H1 (cell line): ENCODE data around the gene ACAD10. TPM values are rescaled to one million over a fixed set of nuclear protein-coding genes. Genes with fewer than 3 reads are reported as not detected.
A peak's percentile ranks its signal among the peaks of the same experiment; 100 is the strongest.

Experiments
- CTCF ChIA-PET: fragments of 300-600 bp; sonication (Branson Sonifier 250); formaldehyde crosslinking; loops from one replicate; lab custom pipeline; 2021; ENCODE audit not compliant: partially characterized antibody; lab: Charles Lee
- POLR2A ChIA-PET: fragments of 300-600 bp; sonication (Branson Sonifier 250); formaldehyde crosslinking; loops from one replicate; lab custom pipeline; 2021; ENCODE audit warnings: inconsistent platforms; ENCODE audit not compliant: partially characterized antibody; lab: Charles Lee
- DNase-seq, 2 experiments: peaks; one replicate each; pipeline versions ENCODE4 v3.0.0 to v3.0.0-alpha.2; 2010 to 2022; ENCODE audit warnings: low spot score in 2 of 2, low read depth in 1 of 2, mixed read lengths in 1 of 2
- FAIRE-seq: peaks from 2 replicates; lab custom pipeline; 2011; peaks lifted over from hg19 to GRCh38; lab: Jason Lieb, UNC
- H2AFZ ChIP-seq: 2 replicates; pipeline ENCODE4 v1.8.1; 2012; ENCODE audit warnings: low read length, inconsistent platforms
- H2AK5ac ChIP-seq: 2 replicates; pipeline ENCODE4 v1.6.1; 2013; ENCODE audit warnings: low read depth, low read length
- H2BK120ac ChIP-seq: replicated peaks from 2 replicates; pipeline ENCODE3; 2013; ENCODE audit warnings: low read depth, low read length, inconsistent platforms
- H2BK12ac ChIP-seq: 2 replicates; pipeline ENCODE4 v1.6.1; 2013; ENCODE audit warnings: low read depth, low read length
- H2BK15ac ChIP-seq: 2 replicates; pipeline ENCODE4 v1.6.1; 2013; ENCODE audit warnings: low read length
- H2BK20ac ChIP-seq: 2 replicates; pipeline ENCODE4 v1.6.1; 2013; ENCODE audit warnings: low read length
- H2BK5ac ChIP-seq: 2 replicates; pipeline ENCODE4 v1.6.1; 2013; ENCODE audit warnings: low read depth, low read length
- H3K14ac ChIP-seq: 2 replicates; pipeline ENCODE4 v1.6.1; 2013; ENCODE audit warnings: inconsistent platforms; ENCODE audit not compliant: insufficient read length
- H3K18ac ChIP-seq: 2 replicates; pipeline ENCODE4 v1.6.1; 2013; ENCODE audit warnings: low read length; ENCODE audit errors: extremely low read depth
- H3K23ac ChIP-seq: 2 replicates; pipeline ENCODE4 v1.6.1; 2013; ENCODE audit warnings: inconsistent platforms; ENCODE audit not compliant: insufficient read length
- H3K23me2 ChIP-seq: 2 replicates; pipeline ENCODE4 v1.6.1; 2013; ENCODE audit warnings: low read depth, low read length
- H3K27ac ChIP-seq: 2 replicates; pipeline ENCODE4 v1.6.1; 2011; ENCODE audit warnings: low read depth, low read length, inconsistent platforms
- H3K27me3 ChIP-seq, 4 experiments: replicated peaks in 1 of 4; 1 replicate in 1 of 4; 2 replicates in 3 of 4; pipeline versions ENCODE4 v1.6.1 to v1.8.1; 2011 to 2013; ENCODE audit warnings: low read length in 3 of 4, mild to moderate bottlenecking in 3 of 4, inconsistent platforms in 2 of 4, mixed read lengths in 2 of 4, moderate library complexity in 1 of 4; ENCODE audit not compliant: control insufficient read depth in 3 of 4, insufficient read depth in 3 of 4; ENCODE audit errors: extremely low read depth in 1 of 4
- H3K36me3 ChIP-seq, 4 experiments: 2 replicates each; pipeline versions ENCODE4 v1.6.1 to v1.8.1; 2011 to 2013; ENCODE audit warnings: mild to moderate bottlenecking in 4 of 4, low read length in 3 of 4, moderate library complexity in 2 of 4, control low read depth in 1 of 4, inconsistent platforms in 1 of 4; ENCODE audit not compliant: insufficient read depth in 4 of 4, control insufficient read depth in 2 of 4
- H3K4ac ChIP-seq: replicated peaks from 2 replicates; pipeline ENCODE3; 2013; ENCODE audit warnings: low read length, low read depth, mixed read lengths, inconsistent platforms; ENCODE audit not compliant: insufficient read length
- H3K4me1 ChIP-seq, 4 experiments: replicated peaks in 1 of 4; 1 replicate in 1 of 4; 2 replicates in 3 of 4; pipeline versions ENCODE4 v1.6.1 to v1.8.1; 2011 to 2013; ENCODE audit warnings: low read length in 3 of 4, inconsistent platforms in 2 of 4, mixed read lengths in 1 of 4; ENCODE audit not compliant: insufficient read depth in 4 of 4, control insufficient read depth in 3 of 4
- H3K4me2 ChIP-seq, 2 experiments: 2 replicates each; pipeline versions ENCODE4 v1.6.1 to v1.8.1; 2011 to 2013; ENCODE audit warnings: low read depth in 2 of 2, low read length in 2 of 2, control low read depth in 1 of 2, inconsistent platforms in 1 of 2, mild to moderate bottlenecking in 1 of 2; ENCODE audit not compliant: insufficient read depth in 1 of 2
- H3K4me3 ChIP-seq, 4 experiments: fragments of 200-600, 300-600 bp in 1 of 4; sonication (generic), shearing (Covaris generic), sonication (Bioruptor Twin) in 1 of 4; 2 replicates each; pipeline versions ENCODE4 v1.5.1 to v1.8.1; 2011 to 2016; ENCODE audit warnings: low read length in 4 of 4, low read depth in 3 of 4, control low read depth in 2 of 4, inconsistent platforms in 2 of 4, mild to moderate bottlenecking in 2 of 4, mixed read lengths in 1 of 4, moderate library complexity in 1 of 4; ENCODE audit not compliant: insufficient read depth in 2 of 4; ENCODE audit errors: extremely low read depth in 1 of 4
- H3K56ac ChIP-seq: replicated peaks from 2 replicates; pipeline ENCODE3; 2013; ENCODE audit warnings: low read depth, mild to moderate bottlenecking, mixed read lengths, low read length, inconsistent platforms; ENCODE audit not compliant: insufficient read length
- H3K79me1 ChIP-seq: 2 replicates; pipeline ENCODE4 v1.6.1; 2013; ENCODE audit warnings: low read depth, low read length, control low read depth
- H3K79me2 ChIP-seq, 2 experiments: 2 replicates each; pipeline versions ENCODE4 v1.6.1 to v1.8.1; 2012 to 2013; ENCODE audit warnings: low read length in 2 of 2, mild to moderate bottlenecking in 2 of 2, inconsistent platforms in 1 of 2; ENCODE audit not compliant: insufficient read depth in 2 of 2, control insufficient read depth in 1 of 2
- H3K9ac ChIP-seq, 4 experiments: replicated peaks in 1 of 4; 1 replicate in 1 of 4; 2 replicates in 3 of 4; pipeline versions ENCODE4 v1.6.1 to v1.8.1; 2011 to 2013; ENCODE audit warnings: low read depth in 3 of 4, low read length in 3 of 4, control low read depth in 2 of 4, mild to moderate bottlenecking in 2 of 4, moderate library complexity in 2 of 4, inconsistent platforms in 1 of 4; ENCODE audit errors: extremely low read depth in 1 of 4
- H3K9me3 ChIP-seq, 2 experiments: 2 replicates each; pipeline versions ENCODE4 v1.6.1 to v1.8.1; 2012 to 2013; ENCODE audit warnings: mild to moderate bottlenecking in 2 of 2, moderate library complexity in 2 of 2, control low read depth in 1 of 2, inconsistent platforms in 1 of 2, low read depth in 1 of 2, low read length in 1 of 2, mixed read lengths in 1 of 2; ENCODE audit not compliant: insufficient read depth in 2 of 2
- H4K20me1 ChIP-seq, 2 experiments: replicated peaks in 1 of 2; 2 replicates each; pipeline versions ENCODE3 to v1.8.1; 2011 to 2013; ENCODE audit warnings: inconsistent platforms in 2 of 2, low read length in 2 of 2, mild to moderate bottlenecking in 1 of 2; ENCODE audit not compliant: insufficient read depth in 2 of 2, control insufficient read depth in 1 of 2
- H4K5ac ChIP-seq: 2 replicates; pipeline ENCODE4 v1.6.1; 2013; ENCODE audit warnings: low read length, low read depth, mixed read lengths, inconsistent platforms; ENCODE audit not compliant: insufficient read length
- H4K8ac ChIP-seq: 2 replicates; pipeline ENCODE4 v1.8.0; 2013; ENCODE audit warnings: mild to moderate bottlenecking, moderate library complexity, low read length, inconsistent platforms; ENCODE audit not compliant: insufficient read depth; ENCODE audit errors: extremely low read depth
- H4K91ac ChIP-seq: replicated peaks from 2 replicates; pipeline ENCODE3; 2013; ENCODE audit warnings: low read length, mixed read lengths, inconsistent platforms; ENCODE audit not compliant: insufficient read length
- ASH2L ChIP-seq: fragments of 200-600, 300-600 bp; sonication (generic); IDR thresholded peaks from one replicate; pipeline ENCODE4 v1.7.1; 2017; ENCODE audit warnings: low read length
- CBX5 ChIP-seq: fragments of 300-800, 300-1000 bp; sonication (generic); IDR thresholded peaks from 2 replicates; pipeline ENCODE4 v1.7.1; 2016; ENCODE audit warnings: antibody characterized with exemption, low read length, low read depth
- CREB1 ChIP-seq: IDR thresholded peaks from 2 replicates; pipeline ENCODE4 v1.6.1; 2012; ENCODE audit warnings: inconsistent platforms
- EP300 ChIP-seq, 2 experiments: IDR thresholded peaks; 1 replicate in 1 of 2; 2 replicates in 1 of 2; pipeline ENCODE4 v1.6.1; 2011 to 2012; ENCODE audit warnings: low read depth in 2 of 2, low read length in 2 of 2, mild to moderate bottlenecking in 2 of 2, borderline replicate concordance in 1 of 2, inconsistent platforms in 1 of 2, moderate library complexity in 1 of 2
- FOSL1 ChIP-seq: IDR thresholded peaks from 2 replicates; pipeline ENCODE4 v1.6.1; 2011; ENCODE audit warnings: mild to moderate bottlenecking, low read depth, low read length, moderate library complexity; ENCODE audit not compliant: insufficient read depth
- KDM5A ChIP-seq: fragments of 200-600 bp; IDR thresholded peaks from 2 replicates; pipeline ENCODE4 v1.7.1; 2012; ENCODE audit warnings: mild to moderate bottlenecking, low read length, inconsistent platforms, mixed read lengths
- POLR2A ChIP-seq, 2 experiments: IDR thresholded peaks; 1 replicate in 1 of 2; 2 replicates in 1 of 2; pipeline ENCODE4 v1.6.1; 2011; ENCODE audit warnings: low read depth in 2 of 2, low read length in 2 of 2, mild to moderate bottlenecking in 2 of 2; ENCODE audit errors: control extremely low read depth in 1 of 2
- POLR2AphosphoS5 ChIP-seq: IDR thresholded peaks from 2 replicates; pipeline ENCODE4 v1.6.1; 2011; ENCODE audit warnings: low read depth, low read length
- POU5F1 ChIP-seq: IDR thresholded peaks from 2 replicates; pipeline ENCODE4 v1.6.1; 2011; ENCODE audit warnings: low read depth, mild to moderate bottlenecking, low read length, moderate library complexity
- TBP ChIP-seq: IDR thresholded peaks from 2 replicates; pipeline ENCODE4 v1.6.1; 2011; ENCODE audit warnings: low read depth, low read length, improper control_type of control experiment
- TCF12 ChIP-seq: IDR thresholded peaks from 2 replicates; pipeline ENCODE4 v1.6.1; 2011; ENCODE audit warnings: low read depth, mild to moderate bottlenecking, low read length
- ZNF274 ChIP-seq: IDR thresholded peaks from 2 replicates; pipeline ENCODE4 v1.7.0; 2012; ENCODE audit warnings: low read length, borderline replicate concordance; ENCODE audit errors: extremely low read depth
- WGBS, 2 experiments: shearing (Covaris generic) in 1 of 2; methylation state at CpG; one replicate each; pipeline versions ENCODE4 v1.1.6 to v1.1.7; 2013 to 2015; ENCODE audit warnings: low lambda C conversion rate in 2 of 2, mixed read lengths in 2 of 2, inconsistent platforms in 1 of 2, low coverage in 1 of 2, missing lambda C conversion rate in 1 of 2; ENCODE audit not compliant: insufficient replicate concordance in 2 of 2, insufficient coverage in 1 of 2, insufficient read length in 1 of 2; ENCODE audit errors: extremely low coverage in 1 of 2, missing lambda C conversion rate in 1 of 2; 5-methylcytosine and 5-hydroxymethylcytosine counted together
- polyA plus RNA-seq, 7 experiments: library from polyadenylated mRNA; depleted of rRNA in 3 of 7; stranded (reverse) in 5 of 7; unstranded in 2 of 7; fragments of >200 nt in 5 of 7; fragments of 200-250 nt in 2 of 7; gene quantifications; 1 replicate in 5 of 7; 2 replicates in 1 of 7; 4 replicates in 1 of 7; pipeline versions ENCODE4 v1.2.1 to v1.2.3, GENCODE V29; 2011 to 2013; ENCODE audit warnings: missing spikeins in 2 of 7, mixed read lengths in 2 of 7
- total RNA-seq: library from RNA; stranded (reverse); fragmentation: NEBNext Ultra II Directional; extraction: Animal tissue kit (Norgen Biotek cat#: 25700); gene quantifications from 2 replicates; pipeline ENCODE4 v1.2.1, GENCODE V29; 2021

Gene ACAD10
- total and polyA plus RNA-seq, 2 of the 8 experiments (the other 6 are each of a cell fraction or from before 2014, with no cell fraction given), result 17.3 to 23.3 TPM

GRCh38 chr12:111715279-111715678, 29.4 kb downstream of the ACAD10 start:
- Histone ChIP-seq H3K9me3 (no peaks in the 10 kb centered on the region), H3K4me3 (no peak overlapping the region), H4K91ac (no peak overlapping the region), H3K23ac (no peak overlapping the region), H2BK5ac (no peak overlapping the region; the same call in 1 of the 2 replicates), H3K36me3 (peaks cover 4 to 38% (median 10%) of the 10 kb centered on the region in 4 experiments; a peak in 7 of 8 replicates), H3K4ac (no peak overlapping the region), H2AK5ac (no peak overlapping the region), H2BK20ac (no peak overlapping the region), H3K23me2 (no peaks in the 10 kb centered on the region), H3K9ac (0 out of 7 replicates have a peak overlapping the region, but pooled peaks of 1 of the 4 experiments have one; percentile 4), H4K20me1 (no peaks in the 10 kb centered on the region), H3K56ac (no peak overlapping the region), H4K5ac (no peak overlapping the region), H3K4me1 (no peaks in the 10 kb centered on the region), H2BK15ac (no peak overlapping the region), H3K27ac (no peak overlapping the region), H3K79me1 (no peaks in the 10 kb centered on the region), H2BK120ac (no peak overlapping the region), H3K18ac (no peak overlapping the region), H3K79me2 (no peaks in the 10 kb centered on the region), H3K27me3 (no peaks in the 10 kb centered on the region), H3K4me2 (no peak overlapping the region), H4K8ac (no peak overlapping the region), H2BK12ac (no peak overlapping the region), H2AFZ (no peak overlapping the region), H3K14ac (no peak overlapping the region)
- no peak for TF ChIP-seq POLR2AphosphoS5
- no peak for TF ChIP-seq TCF12
- TF ChIP-seq FOSL1, result no peak
- no peak for TF ChIP-seq TBP
- TF ChIP-seq POU5F1, result no peak
- no peak for TF ChIP-seq ZNF274
- no peak for TF ChIP-seq CBX5
- TF ChIP-seq ASH2L, result no peak
- no peak for TF ChIP-seq POLR2A (IDR thresholded peaks at IDR 0.05; ENCODE audit: control extremely low read depth in 1 of 2, low read depth in 2 of 2, low read length in 2 of 2)
- TF ChIP-seq CREB1, result no peak
- TF ChIP-seq KDM5A, result no peak
- TF ChIP-seq EP300 (IDR thresholded peaks at IDR 0.05; ENCODE audit: borderline replicate concordance in 1 of 2, low read depth in 2 of 2, low read length in 2 of 2), result no peak
- FAIRE-seq (no peak), DNase-seq (no peak)
- POLR2A ChIA-PET, result no interaction called here
- 97% methylated on average over 4 of the region's 4 CpGs; no CpG with 5 or more reads in 1 of the 2 experiments for WGBS, 2 experiments
- CTCF ChIA-PET, result interaction anchor here (0.5 to 3.0 kb wide), 3 partner anchors 12 to 134 kb away, joined by 3 to 11 read pairs (median 6); no protein-coding TSS in a partner anchor
